ENCODE data around the gene ZNF837. TPM values are rescaled to one million over a fixed set of nuclear protein-coding genes. Genes with fewer than 3 reads are reported as not detected.

Gene ZNF837
- total RNA-seq, 1 experiment from 2014 or later = 1.6 TPM

DNA sequence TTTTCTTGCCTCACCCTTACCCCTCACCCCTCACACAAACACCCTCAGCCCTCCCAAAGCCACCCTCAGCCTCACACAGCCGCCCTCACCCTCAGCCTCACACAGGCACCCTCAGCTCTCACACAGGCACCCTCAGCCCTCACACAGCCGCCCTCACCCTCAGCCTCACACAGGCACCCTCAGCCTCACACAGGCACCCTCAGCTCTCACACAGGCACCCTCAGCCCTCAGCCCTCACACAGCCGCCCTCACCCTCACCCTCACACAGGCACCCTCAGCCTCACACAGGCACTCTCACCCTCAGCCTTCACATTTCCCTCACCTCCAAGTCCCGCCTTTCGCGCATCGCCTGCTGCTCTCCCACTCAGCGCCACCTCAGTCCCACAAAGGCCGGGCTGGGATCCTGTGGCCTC is 54.3 kb downstream of the ZNF837 start:
- intact Hi-C loops (cut with micrococcal nuclease; ENCODE audit: unreplicated experiment) (loop anchor here (5.0 kb wide), 1 partner anchor 61 kb away; the partner anchor contains the start of gene RPS5), in situ Hi-C loops (cut with HindIII; ENCODE audit: low pct_unique_long_range_greater_than_20kb, low sequenced_read_pairs) (no loop called here)
- CTCF ChIA-PET = interaction anchor here (0.7 to 1.0 kb wide), 2 partner anchors 156 to 233 kb away, joined by 3 to 6 read pairs; no protein-coding TSS in a partner anchor
- Histone ChIP-seq H3K27me3 (ENCODE audit: control insufficient read depth, insufficient read depth, low read length) (no peaks in the 10 kb centered on the region), H3K4me3 (ENCODE audit: low read depth in 2 of 2, low read length in 2 of 2) (peak overlapping the region; percentile 74 to 89), H3K27ac (ENCODE audit: low read length) (peak overlapping the region; percentile 90), H3K9me3 (ENCODE audit: control insufficient read depth, insufficient read depth, low read depth, low read length) (no peaks in the 10 kb centered on the region), H3K36me3 (ENCODE audit: control insufficient read depth, insufficient read depth, low read length) (no peaks in the 10 kb centered on the region; the same call in 1 of the 2 replicates), H3K4me1 (ENCODE audit: control insufficient read depth, insufficient read depth, low read length) (peaks cover 23% of the 10 kb centered on the region)
- DNase-seq (ENCODE audit: low read depth, low spot score) = no peak
- peak; percentile 50 for ATAC-seq
- no TSS peak for BruUV-seq (replicated peaks)
- TF ChIP-seq, protein P1, sequence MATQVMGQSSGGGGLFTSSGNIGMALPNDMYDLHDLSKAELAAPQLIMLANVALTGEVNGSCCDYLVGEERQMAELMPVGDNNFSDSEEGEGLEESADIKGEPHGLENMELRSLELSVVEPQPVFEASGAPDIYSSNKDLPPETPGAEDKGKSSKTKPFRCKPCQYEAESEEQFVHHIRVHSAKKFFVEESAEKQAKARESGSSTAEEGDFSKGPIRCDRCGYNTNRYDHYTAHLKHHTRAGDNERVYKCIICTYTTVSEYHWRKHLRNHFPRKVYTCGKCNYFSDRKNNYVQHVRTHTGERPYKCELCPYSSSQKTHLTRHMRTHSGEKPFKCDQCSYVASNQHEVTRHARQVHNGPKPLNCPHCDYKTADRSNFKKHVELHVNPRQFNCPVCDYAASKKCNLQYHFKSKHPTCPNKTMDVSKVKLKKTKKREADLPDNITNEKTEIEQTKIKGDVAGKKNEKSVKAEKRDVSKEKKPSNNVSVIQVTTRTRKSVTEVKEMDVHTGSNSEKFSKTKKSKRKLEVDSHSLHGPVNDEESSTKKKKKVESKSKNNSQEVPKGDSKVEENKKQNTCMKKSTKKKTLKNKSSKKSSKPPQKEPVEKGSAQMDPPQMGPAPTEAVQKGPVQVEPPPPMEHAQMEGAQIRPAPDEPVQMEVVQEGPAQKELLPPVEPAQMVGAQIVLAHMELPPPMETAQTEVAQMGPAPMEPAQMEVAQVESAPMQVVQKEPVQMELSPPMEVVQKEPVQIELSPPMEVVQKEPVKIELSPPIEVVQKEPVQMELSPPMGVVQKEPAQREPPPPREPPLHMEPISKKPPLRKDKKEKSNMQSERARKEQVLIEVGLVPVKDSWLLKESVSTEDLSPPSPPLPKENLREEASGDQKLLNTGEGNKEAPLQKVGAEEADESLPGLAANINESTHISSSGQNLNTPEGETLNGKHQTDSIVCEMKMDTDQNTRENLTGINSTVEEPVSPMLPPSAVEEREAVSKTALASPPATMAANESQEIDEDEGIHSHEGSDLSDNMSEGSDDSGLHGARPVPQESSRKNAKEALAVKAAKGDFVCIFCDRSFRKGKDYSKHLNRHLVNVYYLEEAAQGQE (IDR thresholded peaks at IDR 0.05; ENCODE audit: insufficient read depth in 1 of 2, low read depth in 2 of 2, low read length in 1 of 2) = no peak
- TF ChIP-seq POLR2AphosphoS5 (IDR thresholded peaks at IDR 0.05; ENCODE audit: low read depth, low read length) = no peak
- TF ChIP-seq, protein P2, sequence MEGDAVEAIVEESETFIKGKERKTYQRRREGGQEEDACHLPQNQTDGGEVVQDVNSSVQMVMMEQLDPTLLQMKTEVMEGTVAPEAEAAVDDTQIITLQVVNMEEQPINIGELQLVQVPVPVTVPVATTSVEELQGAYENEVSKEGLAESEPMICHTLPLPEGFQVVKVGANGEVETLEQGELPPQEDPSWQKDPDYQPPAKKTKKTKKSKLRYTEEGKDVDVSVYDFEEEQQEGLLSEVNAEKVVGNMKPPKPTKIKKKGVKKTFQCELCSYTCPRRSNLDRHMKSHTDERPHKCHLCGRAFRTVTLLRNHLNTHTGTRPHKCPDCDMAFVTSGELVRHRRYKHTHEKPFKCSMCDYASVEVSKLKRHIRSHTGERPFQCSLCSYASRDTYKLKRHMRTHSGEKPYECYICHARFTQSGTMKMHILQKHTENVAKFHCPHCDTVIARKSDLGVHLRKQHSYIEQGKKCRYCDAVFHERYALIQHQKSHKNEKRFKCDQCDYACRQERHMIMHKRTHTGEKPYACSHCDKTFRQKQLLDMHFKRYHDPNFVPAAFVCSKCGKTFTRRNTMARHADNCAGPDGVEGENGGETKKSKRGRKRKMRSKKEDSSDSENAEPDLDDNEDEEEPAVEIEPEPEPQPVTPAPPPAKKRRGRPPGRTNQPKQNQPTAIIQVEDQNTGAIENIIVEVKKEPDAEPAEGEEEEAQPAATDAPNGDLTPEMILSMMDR (IDR thresholded peaks at IDR 0.05) = no peak
- no peak for TF ChIP-seq SIN3A (IDR thresholded peaks at IDR 0.05; ENCODE audit: borderline replicate concordance, insufficient read depth, low read depth, low read length)
- no peak for TF ChIP-seq TCF7L2 (IDR thresholded peaks at IDR 0.05; ENCODE audit: low read depth, low read length)
- POLR2A ChIA-PET = interaction anchor here (0.6 kb wide), 1 partner anchor 1356 kb away, joined by 5 read pairs; no protein-coding TSS in a partner anchor

DNA sequence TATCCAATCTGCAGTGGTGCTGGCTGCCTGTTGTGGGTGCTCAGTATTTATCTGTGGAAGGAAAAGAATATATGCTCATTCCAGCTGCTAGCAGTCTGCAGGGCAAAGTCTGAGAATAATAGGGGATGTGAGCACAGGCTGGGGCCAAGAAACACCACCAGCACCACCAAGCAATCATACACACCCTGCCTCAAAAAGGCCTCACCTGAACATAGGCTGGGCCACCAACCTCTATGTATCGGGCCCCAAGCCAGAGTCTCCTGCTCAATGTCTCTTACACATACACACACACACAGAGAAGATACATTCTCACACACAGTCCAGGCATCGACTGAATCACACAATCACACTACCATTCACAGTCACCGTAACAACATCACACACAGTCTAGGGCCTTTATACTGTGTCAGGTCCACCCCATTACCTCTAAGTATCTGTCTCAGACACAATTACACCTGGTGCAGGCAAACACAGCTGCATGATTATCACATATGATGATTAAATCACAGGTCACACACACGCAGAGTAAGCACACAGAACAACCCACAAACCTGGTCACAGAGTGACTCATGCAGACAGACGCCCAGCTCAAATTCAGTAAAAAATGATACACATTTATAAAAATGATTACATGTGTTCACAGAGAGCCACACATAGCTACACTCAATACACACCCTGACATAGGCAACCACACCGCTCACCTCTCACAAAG is 55.4 kb downstream of the ZNF837 start:
- H3K27ac ChIP-seq (ENCODE audit: low read length) = peak overlapping the region; percentile 90
- H3K27me3 ChIP-seq (ENCODE audit: control insufficient read depth, insufficient read depth, low read length) = no peaks in the 10 kb centered on the region
- in situ Hi-C loops (cut with HindIII; ENCODE audit: low pct_unique_long_range_greater_than_20kb, low sequenced_read_pairs) (no loop called here), intact Hi-C loops (cut with micrococcal nuclease; ENCODE audit: unreplicated experiment) (loop anchor here (5.0 kb wide), 1 partner anchor 62 kb away; the partner anchor contains the start of gene RPS5)
- H3K36me3 ChIP-seq (ENCODE audit: control insufficient read depth, insufficient read depth, low read length) = no peaks in the 10 kb centered on the region; the same call in 1 of the 2 replicates
- no TSS peak for BruUV-seq (replicated peaks)
- POLR2A ChIA-PET = no interaction called here
- peaks cover 22% of the 10 kb centered on the region for H3K4me1 ChIP-seq (ENCODE audit: control insufficient read depth, insufficient read depth, low read length)
- H3K9me3 ChIP-seq (ENCODE audit: control insufficient read depth, insufficient read depth, low read depth, low read length) = no peaks in the 10 kb centered on the region
- ATAC-seq (no peak), DNase-seq (ENCODE audit: low read depth, low spot score) (no peak)
- H3K4me3 ChIP-seq (ENCODE audit: low read depth in 2 of 2, low read length in 2 of 2) = peak overlapping the region; percentile 74 to 89
- TF ChIP-seq TCF7L2 (IDR thresholded peaks at IDR 0.05; ENCODE audit: low read depth, low read length) (no peak), SIN3A (IDR thresholded peaks at IDR 0.05; ENCODE audit: borderline replicate concordance, insufficient read depth, low read depth, low read length) (no peak)
- TF ChIP-seq, protein P1 (IDR thresholded peaks at IDR 0.05; ENCODE audit: insufficient read depth in 1 of 2, low read depth in 2 of 2, low read length in 1 of 2) = no peak
- CTCF ChIA-PET = no interaction called here
